A673 (cell line): ENCODE measurements around the gene SLC15A5. TPM values are rescaled to one million over a fixed set of nuclear protein-coding genes. Genes with fewer than 3 reads are reported as not detected.

Source experiments
- BruUV-seq: library from RNA; stranded (reverse); fragments of 400-500 nt; replicated peaks from 2 replicates; lab custom pipeline; 2021; lab: Mats Ljungman, UMichigan
- CTCF ChIA-PET: fragments of 300-600 bp; sonication (Branson Sonifier 250); formaldehyde crosslinking; loops from one replicate; lab custom pipeline; 2022; ENCODE audit warnings: antibody characterized with exemption; lab: Charles Lee
- POLR2A ChIA-PET: fragments of 300-600 bp; sonication (Branson Sonifier 250); formaldehyde crosslinking; loops from one replicate; lab custom pipeline; 2022; ENCODE audit warnings: antibody characterized with exemption; ENCODE audit not compliant: low non-redundant PET; lab: Charles Lee
- DNase-seq: peaks from one replicate; pipeline ENCODE4 v3.0.0-alpha.2; 2015; ENCODE audit warnings: low spot score
- H3K27ac ChIP-seq: fragments of 200-600 bp; sonication (generic); 2 replicates; pipeline ENCODE4 v1.5.1; 2016; ENCODE audit warnings: mixed run types, low read depth, mild to moderate bottlenecking, mixed read lengths, antibody characterized with exemption, low read length; ENCODE audit not compliant: poor library complexity, severe bottlenecking
- H3K27me3 ChIP-seq: fragments of 200-600 bp; sonication (generic); replicated peaks from 2 replicates; pipeline ENCODE4 v1.6.1; 2017; ENCODE audit warnings: mixed run types, low read depth, mild to moderate bottlenecking, mixed read lengths, antibody characterized with exemption, low read length; ENCODE audit not compliant: insufficient read depth, poor library complexity
- H3K36me3 ChIP-seq: fragments of 200-600 bp; sonication (generic); 2 replicates; pipeline ENCODE4 v1.6.1; 2016; ENCODE audit warnings: mixed run types, mild to moderate bottlenecking, mixed read lengths, antibody characterized with exemption, low read length; ENCODE audit not compliant: insufficient read depth, poor library complexity, severe bottlenecking
- H3K4me1 ChIP-seq: fragments of 200-600 bp; sonication (generic); 2 replicates; pipeline ENCODE4 v1.6.1; 2017; ENCODE audit warnings: mixed run types, mild to moderate bottlenecking, mixed read lengths, antibody characterized with exemption, low read length; ENCODE audit not compliant: insufficient read depth, poor library complexity, severe bottlenecking
- H3K4me3 ChIP-seq: fragments of 200-600 bp; sonication (generic); 2 replicates; pipeline ENCODE4 v1.5.1; 2016; ENCODE audit warnings: low read depth, mixed run types, mild to moderate bottlenecking, mixed read lengths, low read length; ENCODE audit not compliant: poor library complexity, severe bottlenecking
- H3K9me3 ChIP-seq: fragments of 200-600 bp; sonication (generic); 2 replicates; pipeline ENCODE4 v1.6.1; 2016; ENCODE audit warnings: mixed run types, low read depth, mild to moderate bottlenecking, mixed read lengths, antibody characterized with exemption, low read length; ENCODE audit not compliant: poor library complexity, severe bottlenecking
- EZH2 ChIP-seq: fragments of 200-600 bp; sonication (generic); IDR thresholded peaks from 2 replicates; pipeline ENCODE4 v1.6.1; 2017; ENCODE audit warnings: borderline replicate concordance, low read depth, mild to moderate bottlenecking, mixed read lengths, antibody characterized with exemption, low read length; ENCODE audit not compliant: poor library complexity, severe bottlenecking
- intact Hi-C: fragments of 100-400 bp; cut with micrococcal nuclease; formaldehyde crosslinking; loops from one replicate; pipeline ENCODE4 v1.10.0; 2022; ENCODE audit not compliant: unreplicated experiment
- total RNA-seq: library from RNA; stranded (reverse); gene quantifications from 2 replicates; pipeline ENCODE4 v1.2.3, GENCODE V29; 2021
- TF ChIP-seq, protein P1 (sequence below): fragments of 300-800, 200-600 bp; sonication (generic); conservative IDR thresholded peaks from 2 replicates; pipeline ENCODE4 v1.5.1; 2017; ENCODE audit warnings: low read depth, mild to moderate bottlenecking, antibody characterized with exemption, low read length, moderate library complexity, mixed read lengths

The SLC15A5 gene
- total RNA-seq, 1 experiment from 2014 or later: not detected

DNA sequence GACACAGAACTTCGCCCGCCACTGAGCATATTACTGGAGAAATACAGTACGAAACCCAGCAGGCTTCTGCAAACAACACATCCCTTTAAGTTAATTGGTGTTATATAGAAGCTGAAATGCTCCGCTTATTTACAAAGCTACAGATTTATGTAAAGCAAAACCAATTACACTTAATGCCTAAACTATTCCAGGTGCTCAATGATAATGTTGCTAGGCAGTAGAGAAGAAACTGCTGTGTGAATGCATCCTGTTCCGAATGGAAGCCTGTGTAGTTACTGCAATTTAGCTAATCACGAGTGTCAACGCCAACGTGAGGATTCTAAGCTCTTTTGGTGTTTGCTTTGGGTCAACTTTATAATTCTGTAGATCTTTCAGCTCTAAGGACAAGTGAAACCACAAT lies 89.8 kb downstream of the SLC15A5 start:
- H3K27me3 ChIP-seq: no peaks in the 10 kb centered on the region
- no TSS peak for BruUV-seq
- ChIA-PET POLR2A (no interaction called here), CTCF (no interaction called here)
- DNase-seq: no peak
- no peaks in the 10 kb centered on the region for H3K36me3 ChIP-seq
- H3K4me1 ChIP-seq: no peaks in the 10 kb centered on the region
- TF ChIP-seq, protein P1, sequence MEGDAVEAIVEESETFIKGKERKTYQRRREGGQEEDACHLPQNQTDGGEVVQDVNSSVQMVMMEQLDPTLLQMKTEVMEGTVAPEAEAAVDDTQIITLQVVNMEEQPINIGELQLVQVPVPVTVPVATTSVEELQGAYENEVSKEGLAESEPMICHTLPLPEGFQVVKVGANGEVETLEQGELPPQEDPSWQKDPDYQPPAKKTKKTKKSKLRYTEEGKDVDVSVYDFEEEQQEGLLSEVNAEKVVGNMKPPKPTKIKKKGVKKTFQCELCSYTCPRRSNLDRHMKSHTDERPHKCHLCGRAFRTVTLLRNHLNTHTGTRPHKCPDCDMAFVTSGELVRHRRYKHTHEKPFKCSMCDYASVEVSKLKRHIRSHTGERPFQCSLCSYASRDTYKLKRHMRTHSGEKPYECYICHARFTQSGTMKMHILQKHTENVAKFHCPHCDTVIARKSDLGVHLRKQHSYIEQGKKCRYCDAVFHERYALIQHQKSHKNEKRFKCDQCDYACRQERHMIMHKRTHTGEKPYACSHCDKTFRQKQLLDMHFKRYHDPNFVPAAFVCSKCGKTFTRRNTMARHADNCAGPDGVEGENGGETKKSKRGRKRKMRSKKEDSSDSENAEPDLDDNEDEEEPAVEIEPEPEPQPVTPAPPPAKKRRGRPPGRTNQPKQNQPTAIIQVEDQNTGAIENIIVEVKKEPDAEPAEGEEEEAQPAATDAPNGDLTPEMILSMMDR: no peak
- TF ChIP-seq EZH2: no peak
- intact Hi-C loops: loop anchor here (5.0 kb wide), 1 partner anchor 175 kb away; no protein-coding TSS in a partner anchor
- no peak overlapping the region for H3K27ac ChIP-seq
- H3K9me3 ChIP-seq: no peaks in the 10 kb centered on the region
- no peak overlapping the region for H3K4me3 ChIP-seq

DNA sequence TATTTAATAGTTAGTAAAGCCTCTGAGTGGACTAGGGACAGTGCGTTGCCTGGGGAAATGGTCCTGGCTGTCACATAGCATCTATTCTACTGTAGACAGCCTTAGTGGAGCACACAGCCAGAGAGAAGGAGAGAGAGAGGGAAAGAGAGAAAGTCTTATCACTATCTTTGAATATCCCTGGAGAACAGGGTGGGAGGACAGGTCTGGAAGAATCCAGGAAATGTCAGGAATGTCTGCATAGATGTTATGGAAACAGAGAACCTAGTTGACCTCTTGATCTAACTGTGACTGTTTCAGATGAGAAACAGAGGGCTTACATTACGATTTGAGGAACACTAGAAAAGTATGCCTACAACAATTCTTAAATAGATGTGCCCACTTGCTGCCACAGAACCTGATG lies 92.8 kb downstream of the SLC15A5 start:
- CTCF ChIA-PET: no interaction called here
- no peaks in the 10 kb centered on the region for H3K4me1 ChIP-seq
- intact Hi-C loops: loop anchor here (5.0 kb wide), 1 partner anchor 178 kb away; no protein-coding TSS in a partner anchor

DNA sequence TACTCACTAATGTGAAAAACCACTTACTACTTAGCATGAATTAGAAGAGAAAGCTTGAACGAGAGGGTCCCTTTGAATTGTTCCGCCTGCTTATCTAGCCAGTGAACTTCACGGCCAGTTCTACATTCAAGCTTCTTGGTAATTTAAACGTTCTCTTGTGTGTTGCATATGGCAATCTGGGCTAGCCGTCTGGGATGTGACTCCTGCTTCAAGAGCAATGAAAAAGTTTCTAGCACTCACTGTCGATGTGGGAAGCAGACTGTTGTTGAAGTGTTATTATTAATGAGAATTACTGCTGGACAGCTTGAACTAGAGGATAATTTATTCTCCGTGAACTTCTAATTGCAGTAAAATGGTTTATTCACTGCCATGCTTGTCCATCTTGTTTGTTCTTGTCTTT lies 93.9 kb downstream of the SLC15A5 start:
- no TSS peak for BruUV-seq
- Histone ChIP-seq H3K4me3 (no peak overlapping the region), H3K36me3 (no peaks in the 10 kb centered on the region), H3K27me3 (no peaks in the 10 kb centered on the region), H3K4me1 (no peaks in the 10 kb centered on the region), H3K9me3 (no peaks in the 10 kb centered on the region), H3K27ac (no peak overlapping the region)
- no peak for TF ChIP-seq EZH2
- TF ChIP-seq, protein P1: no peak
- CTCF ChIA-PET: no interaction called here
- intact Hi-C loops: no loop called here
- POLR2A ChIA-PET: no interaction called here
- no peak for DNase-seq

More for the DNA sequence above, 92.8 kb downstream of the SLC15A5 start:
- Histone ChIP-seq H3K27me3 (no peaks in the 10 kb centered on the region), H3K36me3 (no peaks in the 10 kb centered on the region), H3K4me3 (no peak overlapping the region), H3K9me3 (no peaks in the 10 kb centered on the region), H3K27ac (no peak overlapping the region)
- DNase-seq: no peak
- BruUV-seq: no TSS peak
- POLR2A ChIA-PET: no interaction called here
- TF ChIP-seq, protein P1: no peak
- no peak for TF ChIP-seq EZH2
